Measurements from ENCODE around the gene UTP11. TPM values are rescaled to one million over a fixed set of nuclear protein-coding genes. Genes with fewer than 3 reads are reported as not detected.

The UTP11 gene
- total RNA-seq, 6 donors from 2014 or later, result 8.4 to 53.4 (median 25.4) TPM

DNA sequence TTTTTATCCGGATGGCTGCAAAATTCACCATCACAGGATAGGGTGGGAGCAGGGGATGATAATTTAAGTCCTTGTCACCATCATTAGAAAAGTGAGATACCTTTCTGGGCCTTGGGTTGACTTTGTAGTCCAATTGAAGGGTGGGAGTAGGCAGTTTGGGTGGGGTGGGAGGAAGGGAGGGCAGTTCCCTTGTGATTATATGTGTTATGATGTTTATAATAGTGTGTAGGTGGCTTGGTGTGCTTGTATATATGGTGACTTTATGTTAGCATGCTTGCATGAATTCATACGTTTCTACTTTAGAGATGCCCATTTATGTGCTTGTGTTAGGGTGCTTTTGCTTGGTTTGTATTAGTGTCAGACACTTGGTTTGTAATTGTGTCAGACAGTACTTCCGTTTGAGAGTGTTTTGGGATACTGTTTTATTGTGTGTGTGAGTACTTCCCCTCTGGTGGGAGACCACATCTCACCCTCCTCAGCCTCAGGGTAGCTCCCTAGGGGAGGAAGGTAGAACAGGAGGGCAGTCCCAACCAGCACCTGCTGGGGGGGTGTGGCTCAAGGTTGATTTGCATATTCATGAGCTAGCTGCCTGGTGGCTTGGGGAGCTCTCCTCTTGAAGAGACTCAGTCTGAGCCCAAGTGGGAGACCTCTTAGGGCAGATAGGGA is 40.3 kb downstream of the UTP11 start:
- WGBS, 2 donors, result 42 to 50% methylated on average over 3 of the region's 3 CpGs
- H3K9me3 ChIP-seq, result no peaks in the 10 kb centered on the region
- DNase-seq (no peak), ATAC-seq (ENCODE audit: low FRiP score in 2 of 2) (no peak)
- peaks cover 0 to 3% (median under 1%) of the 10 kb centered on the region in 4 donors for H3K4me1 ChIP-seq
- TF ChIP-seq EP300 (IDR thresholded peaks at IDR 0.05) (no peak), POLR2A (IDR thresholded peaks at IDR 0.05) (no peak), POLR2AphosphoS5 (IDR thresholded peaks at IDR 0.05) (no peak)
- TF ChIP-seq, protein P1, sequence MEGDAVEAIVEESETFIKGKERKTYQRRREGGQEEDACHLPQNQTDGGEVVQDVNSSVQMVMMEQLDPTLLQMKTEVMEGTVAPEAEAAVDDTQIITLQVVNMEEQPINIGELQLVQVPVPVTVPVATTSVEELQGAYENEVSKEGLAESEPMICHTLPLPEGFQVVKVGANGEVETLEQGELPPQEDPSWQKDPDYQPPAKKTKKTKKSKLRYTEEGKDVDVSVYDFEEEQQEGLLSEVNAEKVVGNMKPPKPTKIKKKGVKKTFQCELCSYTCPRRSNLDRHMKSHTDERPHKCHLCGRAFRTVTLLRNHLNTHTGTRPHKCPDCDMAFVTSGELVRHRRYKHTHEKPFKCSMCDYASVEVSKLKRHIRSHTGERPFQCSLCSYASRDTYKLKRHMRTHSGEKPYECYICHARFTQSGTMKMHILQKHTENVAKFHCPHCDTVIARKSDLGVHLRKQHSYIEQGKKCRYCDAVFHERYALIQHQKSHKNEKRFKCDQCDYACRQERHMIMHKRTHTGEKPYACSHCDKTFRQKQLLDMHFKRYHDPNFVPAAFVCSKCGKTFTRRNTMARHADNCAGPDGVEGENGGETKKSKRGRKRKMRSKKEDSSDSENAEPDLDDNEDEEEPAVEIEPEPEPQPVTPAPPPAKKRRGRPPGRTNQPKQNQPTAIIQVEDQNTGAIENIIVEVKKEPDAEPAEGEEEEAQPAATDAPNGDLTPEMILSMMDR (IDR thresholded peaks at IDR 0.05), result no peak
- no peak overlapping the region for H3K4me3 ChIP-seq
- H3K27me3 ChIP-seq, result peaks cover 0 to under 1% (median 0%) of the 10 kb centered on the region in 4 donors
- H3K27ac ChIP-seq, result no peak overlapping the region
- no peaks in the 10 kb centered on the region for H3K36me3 ChIP-seq

DNA sequence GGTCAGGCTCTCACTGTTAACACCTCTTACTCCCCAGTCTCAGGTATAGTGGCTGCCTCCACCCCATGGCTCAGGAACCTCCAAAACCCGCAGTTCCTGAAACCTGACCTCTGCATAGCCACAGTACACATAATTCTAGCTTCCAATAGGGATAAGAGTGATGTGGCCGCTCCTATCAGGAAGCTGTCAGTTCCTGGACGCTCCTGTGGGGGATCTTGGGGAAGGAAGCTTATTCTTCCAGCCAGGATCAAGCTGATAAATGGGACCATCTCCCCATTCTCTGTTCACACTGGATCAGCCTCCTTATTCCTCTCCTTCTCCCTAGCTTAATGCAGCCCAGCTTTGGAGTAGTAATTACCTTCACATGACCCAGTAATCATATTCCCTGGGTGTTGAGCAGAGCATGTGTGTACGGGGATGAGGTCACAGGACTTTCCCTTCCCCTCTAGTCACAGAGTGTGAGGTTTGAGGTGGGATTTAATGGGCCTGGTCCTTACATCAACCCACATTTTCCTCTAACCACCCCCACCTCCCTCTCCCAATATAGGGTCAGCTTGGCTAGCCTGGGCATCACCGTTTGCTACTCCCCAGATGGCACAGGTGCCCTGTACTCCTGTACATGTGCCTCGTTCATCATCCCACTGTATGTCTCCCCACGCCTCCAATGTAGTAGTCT is 41.0 kb downstream of the UTP11 start:
- WGBS, 2 donors, result 60 to 65% methylated on average over 6 to 7 of the region's 7 CpGs

GRCh38 chr1:38055398-38055797 is 42.9 kb downstream of the UTP11 start:
- Histone ChIP-seq H3K36me3 (no peaks in the 10 kb centered on the region), H3K4me3 (no peak overlapping the region), H3K9me3 (no peaks in the 10 kb centered on the region), H3K4me1 (no peaks in the 10 kb centered on the region), H3K27me3 (no peaks in the 10 kb centered on the region), H3K27ac (no peak overlapping the region)
- ATAC-seq (ENCODE audit: low FRiP score in 2 of 2), result no peak
- TF ChIP-seq EP300 (IDR thresholded peaks at IDR 0.05) (no peak), POLR2AphosphoS5 (IDR thresholded peaks at IDR 0.05) (no peak), POLR2A (IDR thresholded peaks at IDR 0.05) (no peak)
- TF ChIP-seq, protein P1 (IDR thresholded peaks at IDR 0.05), result no peak
- no peak for DNase-seq
- 87% methylated on average over 3 of the region's 3 CpGs for WGBS, 2 donors

More for the DNA sequence above, 41.0 kb downstream of the UTP11 start:
- no peak for ATAC-seq (ENCODE audit: low FRiP score in 2 of 2)
- H3K4me3 ChIP-seq, result no peak overlapping the region
- TF ChIP-seq POLR2A (IDR thresholded peaks at IDR 0.05), result no peak
- no peak for TF ChIP-seq POLR2AphosphoS5 (IDR thresholded peaks at IDR 0.05)
- TF ChIP-seq, protein P1 (IDR thresholded peaks at IDR 0.05), result no peak
- TF ChIP-seq EP300 (IDR thresholded peaks at IDR 0.05), result no peak
- no peak for DNase-seq
- H3K36me3 ChIP-seq, result no peaks in the 10 kb centered on the region
- no peaks in the 10 kb centered on the region for H3K9me3 ChIP-seq
- H3K27ac ChIP-seq, result no peak overlapping the region
- no peaks in the 10 kb centered on the region for H3K27me3 ChIP-seq
- H3K4me1 ChIP-seq, result no peaks in the 10 kb centered on the region

- no peak for DNase-seq
- no peak overlapping the region for H3K4me3 ChIP-seq
- H3K4me1 ChIP-seq, result no peaks in the 10 kb centered on the region
- no peaks in the 10 kb centered on the region for H3K9me3 ChIP-seq
- no peak for ATAC-seq (ENCODE audit: low FRiP score in 2 of 2)
- no peak overlapping the region for H3K27ac ChIP-seq
- H3K36me3 ChIP-seq, result no peaks in the 10 kb centered on the region
- 66 to 82% methylated on average over 4 of the region's 4 CpGs for WGBS, 2 donors
- TF ChIP-seq, protein P1 (IDR thresholded peaks at IDR 0.05), result no peak
- TF ChIP-seq POLR2A (IDR thresholded peaks at IDR 0.05), result no peak
- TF ChIP-seq EP300 (IDR thresholded peaks at IDR 0.05), result no peak
- TF ChIP-seq POLR2AphosphoS5 (IDR thresholded peaks at IDR 0.05), result no peak
- H3K27me3 ChIP-seq, result no peaks in the 10 kb centered on the region
Measured at GRCh38 chr1:38055965-38056364, 43.4 kb downstream of the UTP11 start.
